Neural progenitor cell (in vitro differentiated cells): ENCODE measurements around the gene NTRK1. TPM values are rescaled to one million over a fixed set of nuclear protein-coding genes. Genes with fewer than 3 reads are reported as not detected.

Experiments
- DNase-seq: peaks from one replicate; pipeline ENCODE4 v3.0.0-alpha.2; 2016; ENCODE audit warnings: low spot score
- H2AFZ ChIP-seq: fragments of 200-600 bp; sonication (generic); replicated peaks from 2 replicates; pipeline ENCODE4 v1.6.1; 2016; ENCODE audit warnings: antibody characterized with exemption
- H3F3A ChIP-seq: fragments of 200-600 bp; sonication (generic); 2 replicates; pipeline ENCODE4 v1.6.1; 2016; ENCODE audit warnings: antibody characterized with exemption, low read depth
- H3K27ac ChIP-seq: fragments of 200-600 bp; sonication (generic); 2 replicates; pipeline ENCODE4 v1.5.1; 2016; ENCODE audit warnings: mild to moderate bottlenecking
- H3K27me3 ChIP-seq: fragments of 200-600 bp; sonication (generic); 2 replicates; pipeline ENCODE4 v1.6.1; 2016; ENCODE audit warnings: mild to moderate bottlenecking, moderate library complexity
- H3K36me3 ChIP-seq: fragments of 200-600 bp; sonication (generic); 2 replicates; pipeline ENCODE4 v1.5.1; 2016
- H3K4me1 ChIP-seq: fragments of 200-600 bp; sonication (generic); 2 replicates; pipeline ENCODE4 v1.6.1; 2016; ENCODE audit warnings: mixed run types
- H3K4me2 ChIP-seq: fragments of 200-600 bp; sonication (generic); 2 replicates; pipeline ENCODE4 v1.6.1; 2016
- H3K4me3 ChIP-seq: fragments of 200-600 bp; sonication (generic); 2 replicates; pipeline ENCODE4 v1.5.1; 2016
- H3K79me2 ChIP-seq: fragments of 200-600 bp; sonication (generic); 2 replicates; pipeline ENCODE4 v1.6.1; 2016; ENCODE audit warnings: low read depth
- H3K9ac ChIP-seq: fragments of 200-600 bp; sonication (generic); 2 replicates; pipeline ENCODE4 v1.6.1; 2016
- H3K9me3 ChIP-seq: fragments of 200-600 bp; sonication (generic); 2 replicates; pipeline ENCODE4 v1.5.1; 2016; ENCODE audit warnings: low read depth
- H4K20me1 ChIP-seq: fragments of 200-600 bp; sonication (generic); 2 replicates; pipeline ENCODE4 v1.6.1; 2016; ENCODE audit warnings: low read depth
- H3K27ac Mint-ChIP-seq: 3 replicates; pipeline ENCODE4 v1.8.0; 2021; ENCODE audit warnings: mixed read lengths
- H3K27me3 Mint-ChIP-seq: 2 replicates; pipeline ENCODE4 v1.8.0; 2022; ENCODE audit warnings: low read depth, mild to moderate bottlenecking, inconsistent platforms, moderate library complexity, mixed read lengths; ENCODE audit not compliant: insufficient read depth
- H3K36me3 Mint-ChIP-seq: 3 replicates; pipeline ENCODE4 v1.8.0; 2021; ENCODE audit warnings: mixed read lengths
- H3K4me1 Mint-ChIP-seq: 3 replicates; pipeline ENCODE4 v1.8.0; 2021; ENCODE audit warnings: mixed read lengths
- H3K4me3 Mint-ChIP-seq: 3 replicates; pipeline ENCODE4 v1.8.0; 2021; ENCODE audit warnings: mild to moderate bottlenecking, moderate library complexity, mixed read lengths
- H3K9me3 Mint-ChIP-seq: 3 replicates; pipeline ENCODE4 v1.8.0; 2020; ENCODE audit warnings: mixed read lengths
- CTCF ChIP-seq: fragments of 200-600 bp; sonication (generic); IDR thresholded peaks from 2 replicates; pipeline ENCODE4 v1.5.1; 2017; ENCODE audit warnings: antibody characterized with exemption, mild to moderate bottlenecking
- EZH2 ChIP-seq: fragments of 200-600 bp; sonication (generic); IDR thresholded peaks from 2 replicates; pipeline ENCODE4 v1.6.1; 2017; ENCODE audit warnings: antibody characterized with exemption, mild to moderate bottlenecking, moderate library complexity
- EZH2phosphoT487 ChIP-seq: fragments of 200-600 bp; sonication (generic); IDR thresholded peaks from 2 replicates; pipeline ENCODE4 v1.6.1; 2017; ENCODE audit warnings: antibody characterized with exemption
- total RNA-seq: library from RNA; depleted of rRNA; stranded (reverse); fragments of >200 nt; gene quantifications from 2 replicates; pipeline ENCODE4 v1.2.3, GENCODE V29; 2015; ENCODE audit warnings: low replicate concordance

NTRK1 gene
- total RNA-seq, 1 donor from 2014 or later = not detected

GRCh38 chr1:156844102-156844501, 16.6 kb upstream of the NTRK1 start:
- Histone ChIP-seq H3K4me3 (no peak overlapping the region), H3F3A (peaks cover 5% of the 10 kb centered on the region), H3K27ac (no peak overlapping the region), H3K4me1 (peaks cover 32% of the 10 kb centered on the region), H3K9me3 (no peaks in the 10 kb centered on the region), H4K20me1 (peaks cover 12% of the 10 kb centered on the region), H3K4me2 (no peak overlapping the region), H3K36me3 (no peaks in the 10 kb centered on the region), H3K79me2 (no peaks in the 10 kb centered on the region), H3K27me3 (peaks cover 84% of the 10 kb centered on the region), H3K9ac (no peak overlapping the region), H2AFZ (no peak overlapping the region)
- TF ChIP-seq CTCF (no peak), EZH2phosphoT487 (no peak), EZH2 (no peak)
- H3K36me3 Mint-ChIP-seq = peaks cover 2% of the 10 kb centered on the region
- peaks cover 41% of the 10 kb centered on the region for H3K4me1 Mint-ChIP-seq
- H3K4me3 Mint-ChIP-seq = no peak overlapping the region
- no peak for DNase-seq
- peaks cover 68% of the 10 kb centered on the region for H3K27me3 Mint-ChIP-seq
- no peak overlapping the region for H3K27ac Mint-ChIP-seq
- H3K9me3 Mint-ChIP-seq = peaks cover 8% of the 10 kb centered on the region

DNA sequence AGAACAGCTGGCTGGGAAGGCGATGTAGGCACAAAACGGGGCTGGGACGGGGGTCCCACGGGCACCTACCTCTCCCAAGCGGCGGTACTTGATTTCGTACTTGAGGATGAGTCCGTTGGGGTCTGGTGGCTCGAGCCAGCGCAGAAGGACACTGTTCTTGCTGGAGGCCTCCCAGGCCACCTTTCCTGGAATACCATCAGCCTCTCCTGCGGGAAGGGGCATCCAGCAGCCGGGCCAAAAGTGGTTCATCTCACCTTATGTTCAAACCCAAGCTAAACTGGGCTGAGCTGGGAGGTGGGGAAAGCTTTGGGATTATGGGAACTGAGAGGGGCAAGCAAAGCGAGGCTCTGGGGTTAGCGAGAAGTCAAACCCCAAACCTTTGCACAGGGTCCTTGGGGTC, 16.0 kb upstream of the NTRK1 start:
- Histone ChIP-seq H3K4me2 (peak overlapping the region; percentile 74), H2AFZ (no peak overlapping the region), H3K36me3 (no peaks in the 10 kb centered on the region), H3K4me3 (peak overlapping the region; percentile 24), H3K79me2 (no peaks in the 10 kb centered on the region), H4K20me1 (peaks cover 8% of the 10 kb centered on the region), H3K4me1 (peaks cover 26% of the 10 kb centered on the region), H3K9ac (no peak overlapping the region), H3F3A (peaks cover 2% of the 10 kb centered on the region), H3K27me3 (peaks cover 90% of the 10 kb centered on the region), H3K9me3 (no peaks in the 10 kb centered on the region), H3K27ac (no peak overlapping the region)
- Mint-ChIP-seq H3K27ac (no peak overlapping the region), H3K4me1 (peaks cover 37% of the 10 kb centered on the region), H3K4me3 (peak overlapping the region; percentile 53), H3K27me3 (peaks cover 71% of the 10 kb centered on the region), H3K36me3 (peaks cover 2% of the 10 kb centered on the region), H3K9me3 (peaks cover 8% of the 10 kb centered on the region)
- no peak for TF ChIP-seq EZH2phosphoT487
- TF ChIP-seq CTCF = no peak
- no peak for TF ChIP-seq EZH2
- no peak for DNase-seq

GRCh38 chr1:156845055-156845952, 15.4 kb upstream of the NTRK1 start:
- peak overlapping the region; percentile 53 for H3K4me3 Mint-ChIP-seq
- TF ChIP-seq EZH2phosphoT487 = peak; percentile 82
- TF ChIP-seq EZH2 = peak; percentile 79
- TF ChIP-seq CTCF = peak; percentile 9
- peak overlapping the region; percentile 74 for H3K4me2 ChIP-seq
- peak overlapping the region; percentile 24 for H3K4me3 ChIP-seq
- H3F3A ChIP-seq = no peaks in the 10 kb centered on the region
- H3K9me3 ChIP-seq = no peaks in the 10 kb centered on the region
- H3K27ac Mint-ChIP-seq = no peak overlapping the region
- peaks cover 32% of the 10 kb centered on the region for H3K4me1 Mint-ChIP-seq
- no peak overlapping the region for H3K9ac ChIP-seq
- H2AFZ ChIP-seq = no peak overlapping the region
- no peak overlapping the region for H3K27ac ChIP-seq
- H3K36me3 ChIP-seq = no peaks in the 10 kb centered on the region
- H3K9me3 Mint-ChIP-seq = peaks cover 8% of the 10 kb centered on the region
- H3K27me3 ChIP-seq = peaks cover 96% of the 10 kb centered on the region
- peak; percentile 61 for DNase-seq
- peaks cover 20% of the 10 kb centered on the region for H3K4me1 ChIP-seq
- peaks cover 8% of the 10 kb centered on the region for H4K20me1 ChIP-seq
- H3K27me3 Mint-ChIP-seq = peaks cover 78% of the 10 kb centered on the region
- H3K36me3 Mint-ChIP-seq = peaks cover 2% of the 10 kb centered on the region
- H3K79me2 ChIP-seq = no peaks in the 10 kb centered on the region
